Amniotic stem cell (primary cell): ENCODE measurements around the gene ACBD6.

Experiments
- DNase-seq: peaks from one replicate; lab custom pipeline; 2025; lab: John Stamatoyannopoulos, UW

ACBD6 gene

DNA sequence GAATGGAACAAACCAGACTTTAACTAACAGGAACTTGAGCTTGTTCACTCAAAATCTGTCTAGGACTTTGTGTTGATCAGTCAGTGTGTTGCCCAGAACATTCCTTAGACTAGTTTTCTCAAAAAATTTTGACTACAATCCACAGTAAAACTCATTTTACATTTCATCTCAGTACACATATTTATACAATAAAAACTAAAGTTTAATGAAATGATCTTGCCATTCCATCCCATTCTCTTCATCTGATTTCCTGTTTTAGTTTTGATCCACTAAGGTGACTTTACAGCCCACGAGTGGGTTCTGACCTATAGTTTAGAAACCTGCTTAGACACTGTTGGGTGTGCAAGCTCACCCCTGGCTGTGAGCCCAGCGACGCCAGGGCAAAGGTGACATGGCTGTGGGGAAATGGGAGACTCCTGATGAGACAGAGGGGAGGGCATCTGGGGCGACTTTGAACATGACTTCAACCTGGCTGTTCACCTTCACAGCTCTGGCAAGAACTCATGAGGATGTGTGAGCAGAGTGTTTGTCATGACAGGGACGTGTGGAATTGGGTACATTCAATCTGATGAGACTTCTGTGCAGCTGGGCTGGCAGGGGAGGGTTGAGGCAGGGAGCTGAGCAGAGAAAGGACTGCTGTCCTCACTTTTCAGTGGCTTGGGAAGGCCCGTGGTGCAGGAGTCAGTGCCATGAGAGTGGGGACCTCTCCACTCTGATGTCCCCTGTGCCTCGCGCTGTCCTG is 231.7 kb downstream of the ACBD6 start:
- DNase-seq, result no peak

GRCh38 chr1:180269645-180270529 is 232.5 kb downstream of the ACBD6 start:
- no peak for DNase-seq

DNA sequence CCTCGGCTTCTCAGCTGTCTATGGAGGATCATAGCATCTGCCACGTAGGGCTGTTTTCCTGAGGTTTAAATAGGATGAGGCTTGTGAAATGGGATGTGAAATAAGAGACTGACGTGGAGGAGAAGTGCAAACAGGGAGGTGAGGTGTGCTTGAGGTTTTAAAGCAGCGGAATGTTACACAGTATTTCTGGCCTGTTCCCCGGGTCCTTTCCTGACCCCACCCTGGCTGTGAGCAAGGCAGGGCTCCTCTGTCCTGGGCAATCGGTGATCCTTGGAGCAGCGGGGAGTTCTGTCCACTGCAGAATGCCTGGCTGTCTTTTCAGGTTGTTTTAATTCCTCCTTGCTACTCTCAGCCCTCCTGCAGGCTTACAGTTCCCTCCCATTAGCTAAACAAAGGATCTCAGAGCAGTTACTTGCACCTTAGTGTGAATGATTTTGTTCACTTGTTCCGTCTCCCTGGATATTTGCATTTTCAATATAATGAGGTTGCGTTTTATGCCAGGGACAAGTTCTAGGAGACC is 233.8 kb downstream of the ACBD6 start:
- no peak for DNase-seq

DNA sequence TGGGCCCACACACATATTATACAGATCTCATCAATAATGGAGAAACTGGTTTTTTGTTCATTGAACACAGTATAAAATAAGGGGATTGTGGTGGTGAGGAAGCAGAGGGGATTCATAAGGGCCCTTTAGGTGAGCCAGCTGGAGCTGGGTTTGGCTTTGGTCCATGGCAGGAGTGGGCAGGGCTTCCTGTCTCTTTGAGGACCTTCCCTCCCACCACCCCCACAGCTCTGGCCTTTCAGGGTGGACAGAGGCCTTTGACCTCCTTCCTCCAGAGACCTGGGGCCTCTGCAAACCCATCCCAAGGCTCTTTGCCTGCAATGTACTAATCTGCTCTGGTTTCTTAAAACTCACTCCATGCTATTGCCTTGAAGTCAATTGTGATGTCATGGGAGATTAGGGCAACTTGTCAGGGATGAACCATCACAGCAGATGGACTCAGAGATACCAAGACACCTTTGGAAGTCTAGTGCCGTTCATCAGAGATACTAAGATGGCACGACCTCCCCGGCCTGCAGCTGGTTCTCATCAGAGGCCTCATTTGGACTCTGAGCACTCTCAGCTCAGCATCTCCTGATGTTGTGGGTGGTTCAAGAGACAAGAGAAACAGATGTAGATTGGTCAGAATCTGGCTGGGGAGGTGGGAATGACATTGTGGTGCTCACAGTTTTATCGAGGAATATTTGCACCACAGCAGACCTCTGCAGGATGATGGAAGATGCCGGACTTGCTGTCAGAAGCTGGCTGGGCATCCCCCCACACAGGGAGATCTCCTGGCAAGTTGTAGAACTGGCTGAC is 234.4 kb downstream of the ACBD6 start:
- no peak for DNase-seq

DNA sequence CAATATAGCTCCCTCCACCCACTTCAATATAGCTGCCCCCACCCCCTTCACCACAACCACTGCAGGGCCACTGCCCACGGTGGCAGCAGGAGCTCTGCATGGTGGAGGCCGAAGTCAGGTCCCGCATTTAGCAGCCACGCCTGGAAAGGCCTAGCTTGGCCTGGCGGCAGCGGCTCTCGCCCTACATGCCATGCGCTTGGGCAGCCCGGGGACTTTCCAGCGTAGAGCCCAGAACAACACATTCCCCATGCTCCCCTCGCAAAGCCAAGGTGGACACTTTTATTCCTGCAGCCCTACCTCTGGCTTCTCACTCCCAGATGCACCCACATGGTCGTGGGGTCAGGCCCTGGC is 235.2 kb downstream of the ACBD6 start:
- DNase-seq, result no peak

GRCh38 chr1:180266275-180267210 is 235.8 kb downstream of the ACBD6 start:
- no peak for DNase-seq

GRCh38 chr1:180265871-180266270 is 236.5 kb downstream of the ACBD6 start:
- DNase-seq, result no peak

GRCh38 chr1:180265201-180265600 is 237.2 kb downstream of the ACBD6 start:
- DNase-seq, result no peak

GRCh38 chr1:180264595-180264994 is 237.8 kb downstream of the ACBD6 start:
- DNase-seq, result no peak

GRCh38 chr1:180262628-180263488 is 239.5 kb downstream of the ACBD6 start:
- DNase-seq, result no peak

DNA sequence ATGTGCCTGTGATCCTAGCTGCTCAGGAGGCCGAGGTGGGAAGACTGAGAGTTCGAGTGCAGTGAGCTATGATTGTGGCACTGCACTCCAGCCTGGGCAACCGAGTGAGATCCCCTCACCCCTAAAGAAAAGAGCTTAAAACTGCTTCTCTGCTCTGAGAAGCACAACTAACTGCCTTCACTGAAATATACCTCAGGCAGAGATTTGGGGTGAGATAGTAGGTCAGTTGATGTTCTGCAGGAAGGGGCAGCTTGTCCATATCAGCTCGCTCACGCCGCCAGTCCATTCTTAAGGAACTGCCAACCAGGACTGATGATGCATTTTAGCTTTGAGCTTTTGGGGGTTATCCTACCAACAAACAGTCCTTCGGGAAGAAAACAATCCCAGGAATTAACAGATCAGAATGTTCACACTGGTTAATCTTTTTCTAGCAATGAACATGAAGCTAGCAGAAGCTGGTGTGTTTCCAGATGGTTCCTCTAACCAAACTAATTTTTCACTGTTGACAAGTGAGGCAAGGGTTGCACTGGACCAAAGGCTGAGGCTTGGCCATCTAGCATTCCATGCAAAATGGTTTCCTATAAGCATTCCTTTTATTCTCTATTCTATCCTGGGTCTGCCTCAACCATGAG is 240.7 kb downstream of the ACBD6 start:
- no peak for DNase-seq

- DNase-seq, result no peak
These were observed 241.3 kb downstream of the ACBD6 start for GRCh38 chr1:180261030-180261429.

GRCh38 chr1:180260541-180260940 is 241.8 kb downstream of the ACBD6 start:
- no peak for DNase-seq

DNA sequence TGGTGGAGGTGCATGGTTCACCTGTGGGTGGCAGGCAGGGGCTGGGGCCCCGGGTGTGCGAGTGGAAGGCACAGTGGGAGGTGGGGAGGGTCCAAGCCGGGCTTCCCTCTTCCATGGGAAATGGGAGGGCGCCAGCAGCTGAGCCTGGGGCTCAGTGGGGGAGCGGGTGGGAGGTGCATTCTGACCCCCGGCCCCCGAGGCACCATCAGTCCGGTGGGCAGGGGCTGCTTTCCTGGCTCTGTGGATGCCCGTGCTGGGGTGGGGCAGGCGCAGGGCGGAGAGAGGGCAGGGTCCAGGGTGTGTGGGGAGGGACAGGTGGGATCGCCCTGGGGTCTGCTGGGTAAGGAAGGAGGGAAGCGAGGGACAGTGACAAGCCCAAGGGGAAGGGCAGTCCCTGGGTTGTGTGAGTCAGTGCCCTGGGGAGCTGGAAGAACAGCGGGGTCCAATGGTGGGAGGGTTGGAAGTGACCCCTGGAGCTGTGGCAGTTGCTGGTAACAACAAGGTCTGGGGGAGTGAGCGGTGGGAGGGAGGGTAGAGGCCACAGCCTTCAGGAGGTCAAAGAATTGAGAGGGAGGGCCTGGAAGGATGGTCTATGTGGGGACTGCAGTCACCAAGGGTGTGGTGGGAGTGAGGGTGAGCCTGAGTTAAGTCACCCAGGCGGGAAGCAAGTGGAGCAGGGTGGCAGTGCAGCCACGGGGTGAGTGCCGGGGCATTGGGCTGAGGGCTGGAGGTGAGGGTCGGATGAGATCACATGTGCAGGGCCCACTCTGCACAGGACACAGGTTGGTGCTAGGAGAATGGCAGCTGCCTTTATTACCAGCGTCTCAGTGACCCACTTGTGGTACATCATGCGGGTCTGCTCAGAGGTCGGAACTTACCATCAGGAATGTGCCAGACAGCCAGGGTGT is 242.7 kb downstream of the ACBD6 start:
- no peak for DNase-seq

GRCh38 chr1:180258935-180259334 is 243.4 kb downstream of the ACBD6 start:
- no peak for DNase-seq

DNA sequence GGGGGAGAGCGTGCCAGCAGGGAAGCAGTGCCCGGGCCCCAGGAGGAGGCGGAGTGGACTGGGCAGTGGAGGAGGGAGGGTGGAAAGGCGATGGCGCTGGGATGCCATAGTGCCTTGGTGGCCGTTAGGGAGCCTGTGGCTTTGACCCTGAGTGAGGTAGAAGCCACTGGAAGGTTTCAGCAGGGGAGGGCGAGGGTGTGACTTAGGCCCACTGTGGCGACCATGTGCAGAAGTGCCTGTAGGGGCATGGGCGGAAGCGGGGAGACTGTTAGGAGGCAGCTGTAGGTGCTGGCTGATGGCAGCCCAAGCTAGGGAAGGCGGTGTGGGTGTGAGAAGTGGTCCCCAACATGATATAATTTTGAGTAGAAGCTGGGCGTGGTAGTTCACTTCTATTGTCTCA is 244.1 kb downstream of the ACBD6 start:
- no peak for DNase-seq

DNA sequence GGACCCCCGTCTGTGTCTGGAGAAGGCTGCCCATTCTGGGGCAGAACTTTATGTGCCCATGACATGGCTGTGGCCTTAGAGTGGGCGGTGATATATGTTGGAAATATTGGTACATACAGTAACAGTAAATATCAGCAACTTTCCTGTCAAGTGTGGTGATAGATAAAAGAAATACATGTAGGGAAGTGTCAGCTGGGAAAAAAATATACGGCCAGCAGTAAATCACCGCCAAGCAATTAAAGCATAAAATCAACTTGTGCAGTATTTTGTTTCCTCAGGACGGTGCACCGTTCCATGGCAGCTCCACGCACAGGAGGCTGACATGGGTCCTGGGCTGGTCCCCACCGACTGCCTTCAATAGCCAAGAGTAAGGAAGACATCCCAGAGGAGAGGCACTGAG is 244.9 kb downstream of the ACBD6 start:
- no peak for DNase-seq

- DNase-seq, result no peak
These were observed 245.4 kb downstream of the ACBD6 start for GRCh38 chr1:180257028-180257386.
